Natural killer cell treated with Interleukin-12 subunit alpha and Interleukin-12 subunit beta and Interleukin-15 and Interleukin-18, amount 100 ng/mL, for 72 hours (primary cell): ENCODE measurements around the gene CCDC13. TPM values are rescaled to one million over a fixed set of nuclear protein-coding genes. Genes with fewer than 3 reads are reported as not detected.

Experiments used
- ATAC-seq, 2 donors: fragments of 150-1000 bp; cut with Tn5 transposase in 1 of 2; sonication (Bioruptor Pico), chemical (Tn5 transposase) in 1 of 2; 2 replicates each; pipeline ENCODE4 v1.10.0; 2021
- DNase-seq: peaks from one replicate; pipeline ENCODE4 v3.0.0; 2022; ENCODE audit warnings: low spot score
- H3K27ac Mint-ChIP-seq, 2 donors: 1 replicate in 1 of 2; 2 replicates in 1 of 2; pipeline ENCODE4 v1.8.0; 2022; ENCODE audit warnings: mixed read lengths in 2 of 2, mild to moderate bottlenecking in 1 of 2, moderate library complexity in 1 of 2
- H3K27me3 Mint-ChIP-seq, 2 donors: 1 replicate in 1 of 2; 2 replicates in 1 of 2; pipeline ENCODE4 v1.8.0; 2022; ENCODE audit warnings: mixed read lengths in 2 of 2
- H3K36me3 Mint-ChIP-seq: one replicate; pipeline ENCODE4 v1.8.0; 2022; ENCODE audit warnings: mixed read lengths
- H3K4me1 Mint-ChIP-seq, 2 donors: 1 replicate in 1 of 2; 2 replicates in 1 of 2; pipeline ENCODE4 v1.8.0; 2022; ENCODE audit warnings: low read depth in 2 of 2, mixed read lengths in 2 of 2, mild to moderate bottlenecking in 1 of 2
- H3K4me3 Mint-ChIP-seq: one replicate; pipeline ENCODE4 v1.8.0; 2022; ENCODE audit warnings: mixed read lengths
- H3K9me3 Mint-ChIP-seq: 2 replicates; pipeline ENCODE4 v1.8.0; 2022; ENCODE audit warnings: mixed read lengths
- total RNA-seq, 2 donors: library from RNA; stranded (reverse); gene quantifications; one replicate each; pipeline ENCODE4 v1.2.3, GENCODE V29; 2022

CCDC13 gene
- total RNA-seq, 2 donors from 2014 or later: 1.0 to 1.2 TPM

GRCh38 chr3:42755681-42756578, 17.1 kb downstream of the CCDC13 start:
- peak in 1 of 2 donors; percentile 11 for ATAC-seq
- DNase-seq: no peak
- H3K4me1 Mint-ChIP-seq: no peaks in the 10 kb centered on the region
- H3K36me3 Mint-ChIP-seq: no peaks in the 10 kb centered on the region
- H3K9me3 Mint-ChIP-seq: no peaks in the 10 kb centered on the region
- peaks cover 0 to 9% of the 10 kb centered on the region in 2 donors for H3K27me3 Mint-ChIP-seq
- H3K27ac Mint-ChIP-seq: no peak overlapping the region
- no peak overlapping the region for H3K4me3 Mint-ChIP-seq

- Mint-ChIP-seq H3K4me1 (no peaks in the 10 kb centered on the region), H3K9me3 (no peaks in the 10 kb centered on the region), H3K27me3 (peaks cover 0 to 9% of the 10 kb centered on the region in 2 donors), H3K36me3 (no peaks in the 10 kb centered on the region), H3K27ac (no peak overlapping the region), H3K4me3 (no peak overlapping the region)
- DNase-seq (no peak), ATAC-seq (no peak)
These were observed 19.3 kb downstream of the CCDC13 start for GRCh38 chr3:42753757-42754156.

GRCh38 chr3:42752961-42753360, 20.1 kb downstream of the CCDC13 start:
- Mint-ChIP-seq H3K4me1 (peaks cover 0 to 2% of the 10 kb centered on the region in 2 donors), H3K9me3 (no peaks in the 10 kb centered on the region), H3K27me3 (peaks cover 0 to 2% of the 10 kb centered on the region in 2 donors), H3K27ac (no peak overlapping the region), H3K36me3 (no peaks in the 10 kb centered on the region), H3K4me3 (no peak overlapping the region)
- no peak for DNase-seq
- no peak for ATAC-seq

- Mint-ChIP-seq H3K36me3 (no peaks in the 10 kb centered on the region), H3K27ac (no peak overlapping the region), H3K9me3 (no peaks in the 10 kb centered on the region), H3K4me3 (no peak overlapping the region), H3K27me3 (peaks cover 0 to 2% of the 10 kb centered on the region in 2 donors), H3K4me1 (peaks cover 0 to 2% of the 10 kb centered on the region in 2 donors)
- DNase-seq: no peak
- ATAC-seq: no peak
These were observed 20.6 kb downstream of the CCDC13 start for GRCh38 chr3:42752441-42752840.

- Mint-ChIP-seq H3K27me3 (peaks cover 0 to 2% of the 10 kb centered on the region in 2 donors), H3K4me1 (peaks cover 0 to 2% of the 10 kb centered on the region in 2 donors), H3K27ac (no peak overlapping the region), H3K4me3 (no peak overlapping the region), H3K36me3 (no peaks in the 10 kb centered on the region), H3K9me3 (no peaks in the 10 kb centered on the region)
- DNase-seq (no peak), ATAC-seq (peak in 1 of 2 donors; percentile 24)
These were observed 21.4 kb downstream of the CCDC13 start for GRCh38 chr3:42751609-42752008.

- Mint-ChIP-seq H3K9me3 (no peaks in the 10 kb centered on the region), H3K4me3 (no peak overlapping the region), H3K4me1 (peaks cover 0 to 2% of the 10 kb centered on the region in 2 donors), H3K36me3 (no peaks in the 10 kb centered on the region), H3K27me3 (peaks cover 0 to 2% of the 10 kb centered on the region in 2 donors), H3K27ac (no peak overlapping the region)
- DNase-seq (no peak), ATAC-seq (no peak)
These were observed 22.2 kb downstream of the CCDC13 start for GRCh38 chr3:42750834-42751233.

- H3K4me3 Mint-ChIP-seq: no peak overlapping the region
- H3K27ac Mint-ChIP-seq: no peak overlapping the region
- H3K4me1 Mint-ChIP-seq: peaks cover 0 to 2% of the 10 kb centered on the region in 2 donors
- ATAC-seq: no peak
- H3K9me3 Mint-ChIP-seq: no peaks in the 10 kb centered on the region
- H3K27me3 Mint-ChIP-seq: peaks cover 0 to 2% of the 10 kb centered on the region in 2 donors
- no peak for DNase-seq
- H3K36me3 Mint-ChIP-seq: no peaks in the 10 kb centered on the region
These were observed 23.3 kb downstream of the CCDC13 start for GRCh38 chr3:42749753-42750231.

GRCh38 chr3:42749025-42749752, 23.9 kb downstream of the CCDC13 start:
- Mint-ChIP-seq H3K4me3 (no peak overlapping the region), H3K27me3 (peaks cover 0 to 2% of the 10 kb centered on the region in 2 donors), H3K4me1 (peaks cover 0 to 2% of the 10 kb centered on the region in 2 donors), H3K27ac (no peak overlapping the region), H3K36me3 (no peaks in the 10 kb centered on the region), H3K9me3 (no peaks in the 10 kb centered on the region)
- no peak for DNase-seq
- no peak for ATAC-seq

- Mint-ChIP-seq H3K4me3 (no peak overlapping the region), H3K27me3 (no peaks in the 10 kb centered on the region), H3K36me3 (no peaks in the 10 kb centered on the region), H3K4me1 (peaks cover 0 to 2% of the 10 kb centered on the region in 2 donors), H3K27ac (no peak overlapping the region), H3K9me3 (no peaks in the 10 kb centered on the region)
- ATAC-seq: no peak
- no peak for DNase-seq
These were observed 25.5 kb downstream of the CCDC13 start for GRCh38 chr3:42747581-42747980.

GRCh38 chr3:42746455-42747450, 26.3 kb downstream of the CCDC13 start:
- H3K27ac Mint-ChIP-seq: no peak overlapping the region

GRCh38 chr3:42745776-42746454, 27.1 kb downstream of the CCDC13 start:
- Mint-ChIP-seq H3K4me1 (peaks cover 0 to 2% of the 10 kb centered on the region in 2 donors), H3K36me3 (no peaks in the 10 kb centered on the region), H3K9me3 (no peaks in the 10 kb centered on the region), H3K4me3 (no peak overlapping the region), H3K27me3 (no peaks in the 10 kb centered on the region), H3K27ac (no peak overlapping the region)
- DNase-seq: no peak
- ATAC-seq: no peak

More at GRCh38 chr3:42746455-42747450, 26.3 kb downstream of the CCDC13 start:
- ATAC-seq (no peak), DNase-seq (no peak)
- Mint-ChIP-seq H3K4me1 (peaks cover 0 to 2% of the 10 kb centered on the region in 2 donors), H3K27me3 (no peaks in the 10 kb centered on the region), H3K9me3 (no peaks in the 10 kb centered on the region), H3K4me3 (no peak overlapping the region), H3K36me3 (no peaks in the 10 kb centered on the region)

- Mint-ChIP-seq H3K36me3 (no peaks in the 10 kb centered on the region), H3K27ac (no peak overlapping the region), H3K27me3 (no peaks in the 10 kb centered on the region), H3K9me3 (no peaks in the 10 kb centered on the region), H3K4me1 (peaks cover 0 to 2% of the 10 kb centered on the region in 2 donors), H3K4me3 (no peak overlapping the region)
- DNase-seq (no peak), ATAC-seq (no peak)
These were observed 27.7 kb downstream of the CCDC13 start for GRCh38 chr3:42745291-42745745.
